Hepatocyte (in vitro differentiated cells): ENCODE measurements around the gene KNL1.

Experiments
- CTCF ChIP-seq: fragments of 200-600 bp; sonication (generic); IDR thresholded peaks from 2 replicates; pipeline ENCODE4 v1.5.1; 2016; ENCODE audit warnings: antibody characterized with exemption, mild to moderate bottlenecking; ENCODE audit not compliant: poor library complexity
- EZH2 ChIP-seq: fragments of 200-600 bp; sonication (generic); IDR thresholded peaks from 2 replicates; pipeline ENCODE4 v1.6.1; 2016; ENCODE audit warnings: antibody characterized with exemption, mild to moderate bottlenecking, borderline replicate concordance
- EZH2phosphoT487 ChIP-seq: fragments of 200-600 bp; sonication (generic); IDR thresholded peaks from one replicate; pipeline ENCODE4 v1.6.1; 2018; ENCODE audit warnings: antibody characterized with exemption, mild to moderate bottlenecking, low read depth, moderate library complexity; ENCODE audit not compliant: unreplicated experiment, severe bottlenecking

DNA sequence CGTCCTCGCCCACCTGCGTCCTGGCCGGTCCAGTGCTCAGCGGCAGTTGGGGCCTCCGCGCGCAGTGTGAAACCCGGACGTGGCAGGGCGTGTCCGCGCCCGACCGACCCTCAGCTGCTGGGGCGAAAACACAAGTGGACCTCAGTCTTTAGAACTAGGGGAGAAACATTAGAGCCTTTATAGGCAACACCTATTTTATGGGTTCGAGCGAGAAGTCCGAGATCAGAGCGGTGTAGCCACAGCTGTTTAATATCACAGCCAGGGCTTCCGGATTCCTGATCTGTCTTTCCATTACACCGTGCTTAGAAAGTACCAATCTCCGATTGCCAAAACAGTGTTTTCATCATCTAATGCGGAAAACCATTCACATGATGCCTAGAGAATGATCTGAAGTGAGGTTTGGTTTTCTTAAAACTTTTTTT is 101.4 kb downstream of the KNL1 start:
- TF ChIP-seq EZH2 (no peak), EZH2phosphoT487 (no peak), CTCF (no peak)
